ENCODE data around the gene PLAAT1. TPM values are rescaled to one million over a fixed set of nuclear protein-coding genes. Genes with fewer than 3 reads are reported as not detected.

Gene PLAAT1
- polyA plus RNA-seq, 1 donor from 2014 or later, result 10.7 TPM

GRCh38 chr3:193214445-193214844, 26.6 kb upstream of the PLAAT1 start:
- H3K4me2 ChIP-seq (ENCODE audit: low read length), result no peak overlapping the region
- no peaks in the 10 kb centered on the region for H3K27me3 ChIP-seq (ENCODE audit: insufficient read depth, low read depth, low read length)
- H3K4me3 ChIP-seq (ENCODE audit: low read length), result no peak overlapping the region
- no peak overlapping the region for H3K9ac ChIP-seq (ENCODE audit: low read length)
- no peaks in the 10 kb centered on the region for H3K79me2 ChIP-seq (replicated peaks; ENCODE audit: insufficient read depth, low read length)
- no peaks in the 10 kb centered on the region for H3K9me3 ChIP-seq (ENCODE audit: low read length)
- H3K9me2 ChIP-seq (ENCODE audit: insufficient read depth, low read length), result no peaks in the 10 kb centered on the region
- no peak overlapping the region for H3K27ac ChIP-seq (ENCODE audit: low read length)
- no peaks in the 10 kb centered on the region for H4K20me1 ChIP-seq (ENCODE audit: insufficient read depth)
- no peaks in the 10 kb centered on the region for H3F3A ChIP-seq (ENCODE audit: insufficient read depth, low read length, poor library complexity, severe bottlenecking)
- TF ChIP-seq EP300 (conservative IDR thresholded peaks at IDR 0.05; ENCODE audit: poor library complexity, severe bottlenecking) (no peak), TAF1 (IDR thresholded peaks at IDR 0.05; ENCODE audit: low read depth) (no peak), REST (IDR thresholded peaks at IDR 0.05; ENCODE audit: borderline replicate concordance) (no peak), SMC3 (conservative IDR thresholded peaks at IDR 0.05; ENCODE audit: poor library complexity) (no peak), POLR2AphosphoS5 (IDR thresholded peaks at IDR 0.05) (no peak), EZH2 (IDR thresholded peaks at IDR 0.05; ENCODE audit: borderline replicate concordance, insufficient read depth, low read length, poor library complexity, severe bottlenecking) (no peak), RAD21 (conservative IDR thresholded peaks at IDR 0.05) (no peak), MXI1 (conservative IDR thresholded peaks at IDR 0.05; ENCODE audit: poor library complexity, severe bottlenecking) (no peak)
- TF ChIP-seq, protein P1, sequence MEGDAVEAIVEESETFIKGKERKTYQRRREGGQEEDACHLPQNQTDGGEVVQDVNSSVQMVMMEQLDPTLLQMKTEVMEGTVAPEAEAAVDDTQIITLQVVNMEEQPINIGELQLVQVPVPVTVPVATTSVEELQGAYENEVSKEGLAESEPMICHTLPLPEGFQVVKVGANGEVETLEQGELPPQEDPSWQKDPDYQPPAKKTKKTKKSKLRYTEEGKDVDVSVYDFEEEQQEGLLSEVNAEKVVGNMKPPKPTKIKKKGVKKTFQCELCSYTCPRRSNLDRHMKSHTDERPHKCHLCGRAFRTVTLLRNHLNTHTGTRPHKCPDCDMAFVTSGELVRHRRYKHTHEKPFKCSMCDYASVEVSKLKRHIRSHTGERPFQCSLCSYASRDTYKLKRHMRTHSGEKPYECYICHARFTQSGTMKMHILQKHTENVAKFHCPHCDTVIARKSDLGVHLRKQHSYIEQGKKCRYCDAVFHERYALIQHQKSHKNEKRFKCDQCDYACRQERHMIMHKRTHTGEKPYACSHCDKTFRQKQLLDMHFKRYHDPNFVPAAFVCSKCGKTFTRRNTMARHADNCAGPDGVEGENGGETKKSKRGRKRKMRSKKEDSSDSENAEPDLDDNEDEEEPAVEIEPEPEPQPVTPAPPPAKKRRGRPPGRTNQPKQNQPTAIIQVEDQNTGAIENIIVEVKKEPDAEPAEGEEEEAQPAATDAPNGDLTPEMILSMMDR (IDR thresholded peaks at IDR 0.05; ENCODE audit: poor library complexity, severe bottlenecking), result no peak
- no peaks in the 10 kb centered on the region for H3K36me3 ChIP-seq (ENCODE audit: insufficient read depth, low read length)
- no peak overlapping the region for H2AFZ ChIP-seq (ENCODE audit: low read depth, low read length)

- H3F3A ChIP-seq (ENCODE audit: insufficient read depth, low read length, poor library complexity, severe bottlenecking), result no peaks in the 10 kb centered on the region
- no peak overlapping the region for H3K4me2 ChIP-seq (ENCODE audit: low read length)
- TF ChIP-seq TAF1 (IDR thresholded peaks at IDR 0.05; ENCODE audit: low read depth) (no peak), REST (IDR thresholded peaks at IDR 0.05; ENCODE audit: borderline replicate concordance) (no peak), POLR2AphosphoS5 (IDR thresholded peaks at IDR 0.05) (no peak), EZH2 (IDR thresholded peaks at IDR 0.05; ENCODE audit: borderline replicate concordance, insufficient read depth, low read length, poor library complexity, severe bottlenecking) (no peak), RAD21 (conservative IDR thresholded peaks at IDR 0.05) (no peak), MXI1 (conservative IDR thresholded peaks at IDR 0.05; ENCODE audit: poor library complexity, severe bottlenecking) (no peak), EP300 (conservative IDR thresholded peaks at IDR 0.05; ENCODE audit: poor library complexity, severe bottlenecking) (no peak), SMC3 (conservative IDR thresholded peaks at IDR 0.05; ENCODE audit: poor library complexity) (no peak)
- TF ChIP-seq, protein P1 (IDR thresholded peaks at IDR 0.05; ENCODE audit: poor library complexity, severe bottlenecking), result no peak
- H2AFZ ChIP-seq (ENCODE audit: low read depth, low read length), result no peak overlapping the region
- no peaks in the 10 kb centered on the region for H3K79me2 ChIP-seq (replicated peaks; ENCODE audit: insufficient read depth, low read length)
- H3K27ac ChIP-seq (ENCODE audit: low read length), result no peak overlapping the region
- no peaks in the 10 kb centered on the region for H3K9me2 ChIP-seq (ENCODE audit: insufficient read depth, low read length)
- no peak overlapping the region for H3K4me3 ChIP-seq (ENCODE audit: low read length)
- H3K9me3 ChIP-seq (ENCODE audit: low read length), result no peaks in the 10 kb centered on the region
- no peaks in the 10 kb centered on the region for H4K20me1 ChIP-seq (ENCODE audit: insufficient read depth)
- H3K36me3 ChIP-seq (ENCODE audit: insufficient read depth, low read length), result no peaks in the 10 kb centered on the region
- H3K9ac ChIP-seq (ENCODE audit: low read length), result no peak overlapping the region
- H3K27me3 ChIP-seq (ENCODE audit: insufficient read depth, low read depth, low read length), result no peaks in the 10 kb centered on the region
Measured at GRCh38 chr3:193225302-193226125, 15.5 kb upstream of the PLAAT1 start.
